Neutrophil (primary cell): ENCODE data around the gene EXOC4.

Source experiments
- H3K27ac ChIP-seq: fragments of 200-600 bp; sonication (generic); 2 replicates; pipeline ENCODE4 v1.5.1; 2016; ENCODE audit warnings: mild to moderate bottlenecking, moderate library complexity
- H3K27me3 ChIP-seq: fragments of 200-600 bp; sonication (generic); 2 replicates; pipeline ENCODE4 v1.6.0; 2016; ENCODE audit warnings: mild to moderate bottlenecking
- H3K36me3 ChIP-seq: fragments of 200-600 bp; sonication (generic); 2 replicates; pipeline ENCODE4 v1.5.1; 2017
- H3K4me1 ChIP-seq, 2 experiments: fragments of 200-600 bp in 1 of 2; sonication (generic) in 1 of 2; 1 replicate in 1 of 2; 2 replicates in 1 of 2; pipeline versions ENCODE4 v1.5.1 to v1.6.1; 2013 to 2016; ENCODE audit warnings: low read depth in 1 of 2, low read length in 1 of 2, mild to moderate bottlenecking in 1 of 2, moderate library complexity in 1 of 2; ENCODE audit not compliant: control insufficient read depth in 1 of 2, insufficient read depth in 1 of 2
- H3K4me3 ChIP-seq, 2 experiments: fragments of 200-600 bp in 1 of 2; sonication (generic) in 1 of 2; 1 replicate in 1 of 2; 2 replicates in 1 of 2; pipeline ENCODE4 v1.5.1; 2013 to 2016; ENCODE audit warnings: low read depth in 1 of 2, low read length in 1 of 2, mild to moderate bottlenecking in 1 of 2, moderate library complexity in 1 of 2
- H3K9me3 ChIP-seq: fragments of 200-600 bp; sonication (generic); 2 replicates; pipeline ENCODE4 v1.5.1; 2016
- CTCF ChIP-seq: fragments of 200-600 bp; sonication (generic); IDR thresholded peaks from 2 replicates; pipeline ENCODE4 v1.5.1; 2016; ENCODE audit warnings: antibody characterized with exemption

EXOC4 gene

GRCh38 chr7:133669061-133669455 is 416.2 kb downstream of the EXOC4 start:
- H3K9me3 ChIP-seq: no peaks in the 10 kb centered on the region
- no peaks in the 10 kb centered on the region for H3K27me3 ChIP-seq
- no peaks in the 10 kb centered on the region for H3K4me1 ChIP-seq
- H3K4me3 ChIP-seq: no peak overlapping the region
- TF ChIP-seq CTCF: no peak
- H3K27ac ChIP-seq: no peak overlapping the region
- H3K36me3 ChIP-seq: no peaks in the 10 kb centered on the region

- Histone ChIP-seq H3K4me1 (no peaks in the 10 kb centered on the region), H3K27ac (no peak overlapping the region), H3K4me3 (no peak overlapping the region), H3K9me3 (no peaks in the 10 kb centered on the region), H3K36me3 (no peaks in the 10 kb centered on the region), H3K27me3 (no peaks in the 10 kb centered on the region)
- no peak for TF ChIP-seq CTCF
Measured at GRCh38 chr7:133670250-133670649, 417.4 kb downstream of the EXOC4 start.

GRCh38 chr7:133672866-133673265 is 420.0 kb downstream of the EXOC4 start:
- no peaks in the 10 kb centered on the region for H3K36me3 ChIP-seq
- no peak overlapping the region for H3K4me3 ChIP-seq
- H3K4me1 ChIP-seq: no peaks in the 10 kb centered on the region
- H3K27ac ChIP-seq: no peak overlapping the region
- no peaks in the 10 kb centered on the region for H3K9me3 ChIP-seq
- no peak for TF ChIP-seq CTCF
- H3K27me3 ChIP-seq: no peaks in the 10 kb centered on the region

GRCh38 chr7:133674079-133674763 is 421.3 kb downstream of the EXOC4 start:
- no peak for TF ChIP-seq CTCF
- H3K36me3 ChIP-seq: no peaks in the 10 kb centered on the region

GRCh38 chr7:133675510-133676218 is 422.8 kb downstream of the EXOC4 start:
- H3K36me3 ChIP-seq: no peaks in the 10 kb centered on the region
- no peaks in the 10 kb centered on the region for H3K4me1 ChIP-seq
- no peaks in the 10 kb centered on the region for H3K27me3 ChIP-seq
- H3K9me3 ChIP-seq: no peaks in the 10 kb centered on the region
- no peak overlapping the region for H3K27ac ChIP-seq
- no peak for TF ChIP-seq CTCF
- H3K4me3 ChIP-seq: no peak overlapping the region

More at GRCh38 chr7:133674079-133674763, 421.3 kb downstream of the EXOC4 start:
- Histone ChIP-seq H3K27ac (no peak overlapping the region), H3K4me3 (no peak overlapping the region), H3K27me3 (no peaks in the 10 kb centered on the region), H3K9me3 (no peaks in the 10 kb centered on the region), H3K4me1 (no peaks in the 10 kb centered on the region)
